Activated CD4-positive, alpha-beta T cell treated with anti-CD3 and anti-CD28 coated beads for 4 hours (primary cell): ENCODE data around the gene MINDY1.

ENCODE experiments used
- DNase-seq, 2 donors: peaks; one replicate each; pipeline ENCODE4 v3.0.0-alpha.2; 2020

Gene MINDY1

GRCh38 chr1:150963321-150964163, 43.2 kb downstream of the MINDY1 start:
- DNase-seq, result no peak

GRCh38 chr1:150961756-150962155, 44.9 kb downstream of the MINDY1 start:
- DNase-seq, result no peak

DNA sequence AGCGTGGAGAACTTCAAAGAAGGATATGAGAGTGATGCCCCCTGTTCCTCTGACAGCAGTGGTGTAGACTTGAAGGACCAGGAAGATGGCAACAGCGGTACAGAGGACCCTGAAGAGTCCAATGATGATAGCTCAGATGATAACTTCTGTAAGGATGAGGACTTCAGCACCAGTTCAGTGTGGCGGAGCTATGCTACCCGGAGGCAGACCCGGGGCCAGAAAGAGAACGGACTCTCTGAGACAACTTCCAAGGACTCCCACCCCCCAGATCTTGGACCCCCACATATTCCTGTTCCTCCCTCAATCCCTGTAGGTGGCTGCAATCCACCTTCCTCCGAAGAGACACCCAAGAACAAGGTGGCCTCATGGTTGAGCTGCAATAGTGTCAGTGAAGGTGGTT, 46.1 kb downstream of the MINDY1 start:
- DNase-seq, result no peak

DNA sequence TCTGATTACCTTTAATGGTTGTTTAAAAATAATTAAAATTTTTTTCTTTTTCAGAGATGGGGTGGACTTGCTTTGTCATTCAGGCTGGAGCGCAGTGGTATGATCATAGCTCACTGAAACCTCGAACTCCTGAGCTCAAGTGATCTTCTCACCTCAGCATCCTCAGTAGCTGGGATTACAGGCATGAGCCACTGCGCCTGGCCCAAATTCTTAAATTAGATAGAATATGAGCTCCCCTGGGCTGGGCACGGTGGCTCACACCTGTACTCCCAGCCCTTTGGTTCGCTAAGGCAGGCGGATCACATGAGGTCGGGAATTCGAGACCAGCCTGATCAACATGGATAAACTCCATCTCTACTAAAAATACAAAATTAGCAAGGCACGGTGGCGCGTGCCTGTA, 49.0 kb downstream of the MINDY1 start:
- no peak for DNase-seq

DNA sequence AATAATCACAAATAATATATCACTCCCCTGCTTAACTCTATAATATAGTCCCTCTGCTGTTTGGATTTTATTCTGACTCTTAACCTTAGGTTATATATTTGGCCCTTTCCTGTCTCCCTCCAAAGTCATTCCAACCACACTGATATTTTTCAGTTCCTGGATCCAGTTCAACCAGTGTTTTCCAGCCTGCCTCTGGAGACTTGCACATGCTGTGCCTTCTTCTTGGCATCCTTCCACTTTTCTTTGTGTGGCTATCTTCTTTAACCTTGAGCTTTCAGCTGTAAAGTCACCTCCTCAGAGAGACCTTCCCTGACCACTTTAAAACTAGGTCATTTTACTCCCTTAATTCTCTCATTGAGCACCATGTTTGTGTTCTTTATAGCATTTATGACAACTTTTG, 51.4 kb downstream of the MINDY1 start:
- DNase-seq, result no peak

- DNase-seq, result no peak
Observed at GRCh38 chr1:150954708-150955107, 52.0 kb downstream of the MINDY1 start.
